AG04450 (cell line): ENCODE results near the gene ZNF385C. TPM values are rescaled to one million over a fixed set of nuclear protein-coding genes. Genes with fewer than 3 reads are reported as not detected.

ENCODE experiments used
- CTCF ChIA-PET: fragments of 300-600, 350-600 bp; formaldehyde crosslinking; extraction: SDS; loops from one replicate; lab custom pipeline; 2022; ENCODE audit warnings: antibody characterized with exemption, inconsistent platforms; lab: Charles Lee
- POLR2A ChIA-PET: fragments of 350-600 bp; formaldehyde crosslinking; extraction: SDS; loops from one replicate; lab custom pipeline; 2021; ENCODE audit warnings: antibody characterized with exemption, inconsistent platforms; lab: Yijun Ruan, JAX
- DNase-seq: peaks from one replicate; pipeline ENCODE4 v3.0.0-alpha.2; 2011; ENCODE audit warnings: low read depth, low spot score
- H3K27ac ChIP-seq: one replicate; pipeline ENCODE4 v1.5.1; 2012; ENCODE audit warnings: low read depth, low read length, control low read depth
- H3K27me3 ChIP-seq: one replicate; pipeline ENCODE4 v1.6.0; 2012; ENCODE audit warnings: low read length; ENCODE audit not compliant: control insufficient read depth, insufficient read depth
- H3K4me3 ChIP-seq: 2 replicates; pipeline ENCODE4 v1.5.1; 2011; ENCODE audit warnings: mild to moderate bottlenecking, low read depth, low read length, control low read depth
- H3K9me3 ChIP-seq: 2 replicates; pipeline ENCODE4 v1.5.1; 2012; ENCODE audit warnings: low read length; ENCODE audit not compliant: control insufficient read depth, insufficient read depth
- CTCF ChIP-seq: IDR thresholded peaks from 2 replicates; pipeline ENCODE4 v1.5.1; 2011; ENCODE audit warnings: low read depth, low read length, control low read depth, inconsistent platforms
- polyA plus RNA-seq: library from polyadenylated mRNA; depleted of rRNA; stranded (reverse); fragments of >200 nt; gene quantifications from 2 replicates; pipeline ENCODE4 v1.2.3, GENCODE V29; 2011

The ZNF385C gene
- polyA plus RNA-seq, 1 experiment = not detected

DNA sequence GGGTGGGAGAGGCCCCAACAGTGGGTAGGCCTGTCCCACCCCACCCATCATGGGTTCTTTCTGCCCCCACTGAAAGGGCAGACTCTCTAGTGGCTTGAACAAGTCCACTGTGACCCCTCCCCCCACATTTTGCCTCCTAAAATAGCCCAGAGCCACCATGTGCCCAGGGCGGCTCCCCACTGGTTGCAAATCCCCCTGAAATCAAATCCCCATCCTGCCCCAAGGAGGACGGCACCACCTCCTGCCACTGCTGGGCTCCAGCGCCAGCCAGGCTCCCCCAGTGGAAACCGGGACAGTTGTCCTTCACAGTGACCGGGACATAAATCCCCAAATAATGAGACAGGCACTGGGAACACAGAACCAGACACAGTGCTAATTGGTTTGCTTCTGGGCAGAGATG is 20.5 kb downstream of the ZNF385C start:
- H3K27me3 ChIP-seq = peaks cover 46% of the 10 kb centered on the region
- no peak overlapping the region for H3K27ac ChIP-seq
- H3K4me3 ChIP-seq = no peak overlapping the region
- POLR2A ChIA-PET = no interaction called here
- no peak for TF ChIP-seq CTCF
- no peaks in the 10 kb centered on the region for H3K9me3 ChIP-seq
- CTCF ChIA-PET = no interaction called here
- no peak for DNase-seq

- DNase-seq = no peak
- Histone ChIP-seq H3K27ac (no peak overlapping the region), H3K27me3 (peaks cover 48% of the 10 kb centered on the region), H3K9me3 (no peaks in the 10 kb centered on the region), H3K4me3 (no peak overlapping the region)
- POLR2A ChIA-PET = no interaction called here
- CTCF ChIA-PET = interaction anchor here (1.1 kb wide), 1 partner anchor 9 kb away, joined by 4 read pairs; no protein-coding TSS in a partner anchor
- TF ChIP-seq CTCF = no peak
Measured at GRCh38 chr17:42076797-42077559, 21.3 kb downstream of the ZNF385C start.

- H3K4me3 ChIP-seq = no peak overlapping the region
- no peaks in the 10 kb centered on the region for H3K9me3 ChIP-seq
- DNase-seq = no peak
- ChIA-PET CTCF (no interaction called here), POLR2A (no interaction called here)
- peaks cover 59% of the 10 kb centered on the region for H3K27me3 ChIP-seq
- H3K27ac ChIP-seq = no peak overlapping the region
- TF ChIP-seq CTCF = no peak
Measured at GRCh38 chr17:42075789-42076188, 22.5 kb downstream of the ZNF385C start.

DNA sequence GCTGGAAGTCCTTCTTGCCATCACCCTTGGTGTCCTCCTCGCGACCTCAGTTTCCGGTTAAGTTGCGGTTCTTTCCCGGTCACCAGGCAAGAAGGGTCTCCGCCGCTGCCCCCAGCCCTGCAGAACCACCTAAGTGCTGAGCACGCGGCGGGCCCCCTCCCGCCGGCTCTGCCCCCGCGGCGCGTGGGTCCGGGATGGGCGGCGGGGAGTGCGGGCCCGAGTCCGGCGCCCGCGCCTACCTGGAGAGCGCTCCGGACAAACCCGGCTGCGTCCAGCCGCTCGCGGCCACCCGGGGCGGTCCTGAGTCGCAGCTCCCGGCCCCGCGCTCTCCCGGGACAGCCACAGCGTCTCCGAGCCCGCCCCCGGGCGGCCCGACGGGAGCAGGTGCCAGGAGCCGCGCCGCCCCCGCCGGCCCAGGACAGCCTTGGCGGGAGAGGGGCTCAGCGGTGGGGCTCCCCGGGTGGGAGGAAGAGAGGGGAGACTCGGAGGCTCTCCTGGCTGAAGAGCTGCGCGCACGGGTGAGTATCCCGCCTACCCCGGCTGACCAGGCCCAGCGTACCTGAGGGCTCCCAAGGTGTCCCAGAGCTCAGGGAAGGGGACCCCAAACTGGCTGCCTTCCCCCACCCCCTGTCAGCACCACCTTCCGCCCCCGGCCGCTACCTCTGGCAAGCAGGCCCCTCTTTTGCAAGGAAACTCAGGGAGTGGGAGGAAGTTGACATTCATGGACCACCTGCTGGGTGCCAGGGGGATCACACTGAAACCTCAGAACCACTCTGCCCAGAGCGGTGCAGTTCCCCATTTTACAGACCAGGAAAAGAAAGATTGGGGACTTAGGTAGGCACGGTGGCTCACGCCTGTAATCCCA is 25.7 kb downstream of the ZNF385C start:
- H3K4me3 ChIP-seq = no peak overlapping the region
- no peak for TF ChIP-seq CTCF
- CTCF ChIA-PET = interaction anchor here (0.9 kb wide), 1 partner anchor 150 kb away, joined by 3 read pairs; no protein-coding TSS in a partner anchor
- H3K27ac ChIP-seq = no peak overlapping the region
- POLR2A ChIA-PET = no interaction called here
- no peaks in the 10 kb centered on the region for H3K9me3 ChIP-seq
- peaks cover 54% of the 10 kb centered on the region for H3K27me3 ChIP-seq
- no peak for DNase-seq

GRCh38 chr17:42071810-42072209 is 26.5 kb downstream of the ZNF385C start:
- ChIA-PET POLR2A (no interaction called here), CTCF (interaction anchor here (0.9 kb wide), 1 partner anchor 151 kb away, joined by 3 read pairs; no protein-coding TSS in a partner anchor)
- Histone ChIP-seq H3K9me3 (no peaks in the 10 kb centered on the region), H3K4me3 (no peak overlapping the region), H3K27me3 (peaks cover 49% of the 10 kb centered on the region), H3K27ac (no peak overlapping the region)
- no peak for DNase-seq
- TF ChIP-seq CTCF = no peak
